Activated CD8-positive, alpha-beta memory T cell treated with anti-CD3 and anti-CD28 coated beads, Interleukin-2, amount 50 U/mL, for 24 hours (primary cell): ENCODE measurements around the gene GPR179.
A peak's percentile ranks its signal among the peaks of the same experiment; 100 is the strongest.

Experiments used
- DNase-seq: peaks from one replicate; pipeline ENCODE4 v3.0.0-alpha.2; 2020; ENCODE audit errors: extremely low read depth

The GPR179 gene, protein sequence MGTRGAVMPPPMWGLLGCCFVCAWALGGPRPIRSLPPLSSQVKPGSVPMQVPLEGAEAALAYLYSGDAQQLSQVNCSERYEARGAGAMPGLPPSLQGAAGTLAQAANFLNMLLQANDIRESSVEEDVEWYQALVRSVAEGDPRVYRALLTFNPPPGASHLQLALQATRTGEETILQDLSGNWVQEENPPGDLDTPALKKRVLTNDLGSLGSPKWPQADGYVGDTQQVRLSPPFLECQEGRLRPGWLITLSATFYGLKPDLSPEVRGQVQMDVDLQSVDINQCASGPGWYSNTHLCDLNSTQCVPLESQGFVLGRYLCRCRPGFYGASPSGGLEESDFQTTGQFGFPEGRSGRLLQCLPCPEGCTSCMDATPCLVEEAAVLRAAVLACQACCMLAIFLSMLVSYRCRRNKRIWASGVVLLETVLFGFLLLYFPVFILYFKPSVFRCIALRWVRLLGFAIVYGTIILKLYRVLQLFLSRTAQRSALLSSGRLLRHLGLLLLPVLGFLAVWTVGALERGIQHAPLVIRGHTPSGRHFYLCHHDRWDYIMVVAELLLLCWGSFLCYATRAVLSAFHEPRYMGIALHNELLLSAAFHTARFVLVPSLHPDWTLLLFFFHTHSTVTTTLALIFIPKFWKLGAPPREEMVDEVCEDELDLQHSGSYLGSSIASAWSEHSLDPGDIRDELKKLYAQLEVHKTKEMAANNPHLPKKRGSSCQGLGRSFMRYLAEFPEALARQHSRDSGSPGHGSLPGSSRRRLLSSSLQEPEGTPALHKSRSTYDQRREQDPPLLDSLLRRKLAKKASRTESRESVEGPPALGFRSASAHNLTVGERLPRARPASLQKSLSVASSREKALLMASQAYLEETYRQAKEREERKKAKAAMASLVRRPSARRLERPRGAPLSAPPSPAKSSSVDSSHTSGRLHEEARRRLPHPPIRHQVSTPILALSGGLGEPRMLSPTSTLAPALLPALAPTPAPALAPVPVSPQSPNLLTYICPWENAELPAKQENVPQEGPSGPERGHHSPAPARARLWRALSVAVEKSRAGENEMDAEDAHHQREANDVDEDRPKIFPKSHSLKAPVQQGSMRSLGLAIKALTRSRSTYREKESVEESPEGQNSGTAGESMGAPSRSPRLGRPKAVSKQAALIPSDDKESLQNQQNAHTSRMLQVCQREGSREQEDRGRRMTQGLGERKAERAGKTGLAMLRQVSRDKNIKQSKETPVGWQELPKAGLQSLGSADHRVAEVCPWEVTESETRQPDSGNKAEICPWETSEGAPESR (N-terminal part only)

DNA sequence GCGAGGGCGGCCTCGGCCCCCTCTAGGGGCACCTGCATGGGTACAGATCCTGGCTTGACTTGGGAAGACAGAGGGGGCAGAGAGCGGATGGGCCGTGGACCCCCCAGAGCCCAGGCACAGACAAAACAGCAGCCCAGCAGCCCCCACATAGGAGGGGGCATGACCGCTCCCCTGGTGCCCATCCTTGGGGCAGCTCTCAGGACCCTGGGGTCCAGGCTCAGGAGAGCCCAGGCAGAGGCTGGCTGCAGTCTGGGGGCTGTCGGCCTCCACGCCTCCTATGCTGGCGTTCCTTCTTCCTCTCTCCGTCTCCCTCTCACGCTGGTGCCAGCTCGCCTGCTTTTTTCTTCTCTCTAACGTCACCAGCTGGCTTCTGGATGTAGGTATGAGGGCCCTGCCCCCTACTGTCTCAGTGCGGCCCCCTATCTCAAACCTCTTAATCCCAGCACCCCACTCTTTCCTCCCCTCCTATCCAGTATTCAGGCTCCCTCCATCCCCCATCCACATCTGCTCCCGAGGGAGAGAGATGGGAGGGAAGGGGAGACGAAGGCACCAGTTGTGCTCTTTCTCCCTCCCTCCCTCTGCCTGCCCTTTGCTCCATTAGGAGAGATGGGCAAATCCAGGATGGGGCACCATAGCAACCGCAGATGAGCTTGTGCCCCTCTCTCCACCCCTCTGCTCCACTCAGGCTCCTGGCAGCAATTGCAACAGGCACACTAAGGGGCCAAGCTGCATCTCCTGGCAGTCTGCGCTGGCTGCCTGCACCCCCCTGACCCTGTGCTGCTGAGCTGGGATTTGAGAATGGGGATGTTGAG is at the start of gene GPR179:
Gene GPR179, minus strand, starts transcription at position 349 of the 812 bp plus-strand sequence. Its CDS starts 167 bp downstream, at position 182.
- no peak for DNase-seq

DNA sequence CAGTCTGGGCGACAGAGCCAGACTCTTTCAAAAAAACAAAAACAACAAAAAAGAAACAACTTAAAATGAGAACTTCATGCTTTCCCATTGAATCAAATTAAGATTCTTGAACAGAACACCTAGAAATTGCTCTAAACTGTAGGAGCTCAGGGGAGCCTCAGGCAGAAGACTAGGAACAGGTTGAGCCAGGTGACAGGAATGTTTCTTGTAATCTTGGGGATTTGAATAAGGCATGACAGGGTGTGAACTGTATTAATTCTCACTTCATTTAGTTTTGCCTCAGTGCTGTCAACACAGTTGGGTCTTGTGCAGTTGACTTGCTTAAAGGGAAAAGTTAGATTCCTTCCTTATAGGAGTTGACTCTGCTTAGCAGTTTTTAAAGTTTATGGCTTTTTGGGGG is 35.7 kb upstream of the GPR179 start:
- DNase-seq, result no peak

DNA sequence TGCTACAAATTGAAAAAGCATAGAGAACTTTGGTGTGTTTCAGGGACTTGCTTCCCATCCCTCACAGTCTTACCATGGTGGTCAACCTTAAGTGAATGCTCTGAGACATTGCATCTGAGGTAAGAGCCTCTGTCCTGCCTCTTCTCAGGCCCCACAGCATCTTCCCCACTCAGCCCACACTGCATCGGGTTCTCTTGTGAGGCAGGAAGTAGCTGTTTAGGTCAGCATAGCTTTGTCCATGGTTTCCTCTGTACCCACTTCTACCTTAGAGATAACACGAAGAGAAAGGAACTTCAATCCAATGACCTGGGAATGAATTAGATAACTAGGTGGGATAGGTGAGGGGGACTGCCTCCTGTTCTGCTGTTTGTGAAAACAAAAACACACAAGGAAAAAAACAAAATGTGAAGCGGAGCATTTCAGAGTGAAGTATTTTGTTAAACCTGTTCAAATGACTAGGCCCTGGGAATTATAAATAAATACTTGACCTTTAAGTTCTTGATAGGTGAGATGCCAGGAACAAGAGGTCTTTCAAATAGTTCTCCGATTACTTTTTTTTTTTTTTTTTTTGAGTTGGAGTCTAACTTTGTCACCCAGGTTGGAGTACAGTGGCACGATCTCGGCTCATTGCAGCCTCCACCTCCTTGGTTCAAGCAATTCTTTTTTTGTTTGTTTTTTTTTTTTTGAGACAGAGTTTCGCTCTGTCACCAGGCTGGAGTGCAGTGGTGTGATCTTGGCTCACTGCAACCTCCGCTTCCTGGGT is 25.5 kb upstream of the GPR179 start:
- no peak for DNase-seq

DNA sequence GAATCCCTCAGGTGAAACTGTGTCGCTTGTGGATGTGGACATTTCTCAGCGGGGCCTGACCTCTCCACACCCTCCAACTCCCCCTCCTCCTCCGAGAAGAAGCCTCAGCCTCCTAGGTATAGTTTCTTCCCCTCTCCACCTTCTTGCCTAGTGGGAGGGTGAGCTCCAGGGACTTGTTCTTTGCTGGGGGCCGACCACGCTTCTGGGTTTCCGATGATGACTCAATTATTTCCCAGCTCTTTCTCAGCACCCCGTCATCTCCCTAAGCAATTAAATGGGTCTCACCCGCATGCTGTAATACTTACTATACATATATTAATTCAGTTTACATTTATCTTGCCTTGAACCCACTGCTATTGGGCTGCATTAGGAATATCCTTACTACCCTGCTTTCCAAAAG is 21.0 kb upstream of the GPR179 start:
- no peak for DNase-seq

DNA sequence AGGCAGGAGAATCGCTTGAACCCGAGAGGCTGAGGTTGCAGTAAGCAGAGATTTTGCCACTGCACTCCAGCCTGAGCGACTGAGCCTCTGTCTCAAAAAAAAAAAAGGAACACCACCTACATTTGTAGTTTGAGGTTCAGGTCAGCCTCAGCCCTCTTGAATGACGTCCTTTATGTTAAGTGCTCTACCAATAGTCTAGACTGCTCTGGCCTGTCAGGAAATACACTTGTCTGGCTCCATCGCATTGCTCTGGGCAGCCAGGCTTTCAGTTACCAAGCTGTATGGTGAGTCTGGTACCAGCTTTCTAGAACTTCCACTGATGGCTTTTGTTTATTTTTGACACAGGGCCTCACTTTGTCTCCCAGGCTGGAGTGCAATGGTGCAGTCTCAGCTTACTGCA is 19.3 kb upstream of the GPR179 start:
- no peak for DNase-seq

DNA sequence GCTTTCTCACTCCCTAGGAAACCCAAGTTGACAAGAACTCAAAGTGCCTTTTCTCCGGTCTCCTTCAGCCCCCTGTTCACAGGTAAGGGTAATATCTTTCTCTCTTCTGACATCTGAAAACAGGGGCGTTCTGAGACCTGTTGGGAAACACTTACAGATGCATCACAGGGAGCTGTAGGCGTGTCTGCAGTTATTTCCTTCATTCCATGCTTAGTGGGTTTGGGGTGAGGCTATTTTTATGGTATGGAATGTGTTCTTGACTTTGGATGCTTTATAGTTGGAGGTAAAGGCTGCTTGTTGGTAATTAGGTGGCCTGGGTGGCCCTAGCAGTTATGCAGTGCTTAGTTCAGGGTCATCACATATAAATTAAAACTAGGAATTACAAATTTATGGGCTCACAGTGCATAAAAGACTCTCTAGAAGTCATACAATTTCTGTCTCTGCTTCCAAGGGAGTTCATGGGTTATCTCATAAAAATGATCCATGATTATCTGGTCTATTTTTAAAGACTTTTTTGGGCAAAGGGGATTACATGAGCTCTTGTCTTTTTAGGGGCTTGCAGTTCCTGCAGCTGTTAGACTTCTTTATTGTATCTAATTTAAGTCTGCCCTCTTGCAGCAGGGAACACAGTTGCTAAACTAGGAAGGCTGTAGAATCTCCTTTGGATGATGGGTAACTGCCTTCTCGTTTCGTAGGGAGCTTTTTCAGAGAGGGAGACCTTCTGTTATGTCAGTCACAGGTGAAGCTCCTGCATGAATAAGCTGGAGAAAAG is 18.1 kb upstream of the GPR179 start:
- DNase-seq, result no peak

DNA sequence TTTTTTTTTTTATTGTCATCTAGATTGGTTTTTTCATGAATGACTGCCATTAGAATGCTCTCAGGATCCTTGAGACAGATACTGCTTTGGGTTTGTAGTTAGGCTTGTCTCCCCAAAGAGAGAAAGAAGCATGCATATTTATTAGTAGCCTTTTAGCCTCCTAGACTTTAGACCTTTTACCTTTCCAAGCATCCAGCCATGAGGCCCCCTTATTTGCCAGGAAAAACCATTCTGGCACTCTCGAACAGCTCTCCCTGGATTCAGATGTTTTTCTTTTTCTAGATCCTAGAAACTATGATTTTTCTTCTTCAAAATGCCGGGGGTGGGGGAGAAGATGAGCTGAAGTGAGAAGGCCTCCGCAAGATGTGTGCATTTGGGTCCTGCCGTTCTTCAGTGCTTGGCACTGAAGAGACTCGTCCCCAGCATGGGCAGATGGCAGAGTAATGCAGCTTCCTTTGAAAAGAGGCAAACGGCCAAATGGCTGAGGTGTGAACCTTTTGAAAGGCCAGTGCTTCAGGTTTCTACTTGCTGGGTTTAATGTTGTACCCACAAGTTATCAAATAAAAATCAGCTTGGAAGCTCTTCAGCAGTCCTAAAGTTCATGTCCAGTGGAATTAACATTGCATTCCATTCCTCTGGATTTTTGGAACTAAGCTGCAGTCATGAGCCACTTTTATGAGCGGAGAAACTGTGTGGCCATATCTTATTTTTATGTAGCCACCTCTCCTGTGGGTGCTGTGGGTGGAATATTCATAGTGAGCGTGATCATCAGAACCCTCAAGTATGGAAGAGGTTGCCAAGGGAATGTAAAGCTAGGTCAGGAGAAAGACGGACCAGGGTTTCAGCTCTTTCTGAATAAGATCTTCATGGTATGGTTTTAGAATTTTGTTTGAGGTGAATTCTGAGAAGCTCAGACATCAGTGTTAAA is 15.1 kb upstream of the GPR179 start:
- DNase-seq, result no peak

DNA sequence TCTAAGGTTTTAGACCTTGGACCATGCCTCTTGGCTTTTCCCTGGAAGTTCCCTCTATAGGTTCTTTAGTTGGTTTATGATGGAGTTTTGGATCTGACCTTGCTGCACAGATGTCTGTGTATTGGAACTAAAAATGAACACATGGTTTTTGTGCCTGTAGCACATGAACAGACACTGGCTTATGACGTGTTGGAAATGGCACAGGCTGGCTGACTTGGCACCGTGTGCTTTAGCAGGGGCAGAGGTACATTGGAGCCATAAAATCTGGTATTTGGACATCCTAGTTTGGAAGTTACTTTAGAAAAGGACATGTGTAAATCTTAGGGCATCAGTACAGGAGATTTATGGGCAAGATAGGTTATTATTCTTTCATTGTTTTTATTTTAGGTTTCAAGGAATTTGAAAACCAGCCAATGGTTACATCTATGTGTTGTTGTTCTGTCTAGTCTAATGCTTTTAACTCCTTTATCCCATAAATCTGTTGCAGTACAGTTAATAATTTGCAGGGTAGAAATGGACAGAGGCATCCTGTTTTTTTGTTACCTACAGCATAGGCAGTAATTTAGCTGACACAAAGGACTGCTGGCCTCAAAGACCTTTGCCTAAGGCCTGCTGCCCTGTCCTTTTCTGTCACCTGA is 13.8 kb upstream of the GPR179 start:
- DNase-seq, result no peak

DNA sequence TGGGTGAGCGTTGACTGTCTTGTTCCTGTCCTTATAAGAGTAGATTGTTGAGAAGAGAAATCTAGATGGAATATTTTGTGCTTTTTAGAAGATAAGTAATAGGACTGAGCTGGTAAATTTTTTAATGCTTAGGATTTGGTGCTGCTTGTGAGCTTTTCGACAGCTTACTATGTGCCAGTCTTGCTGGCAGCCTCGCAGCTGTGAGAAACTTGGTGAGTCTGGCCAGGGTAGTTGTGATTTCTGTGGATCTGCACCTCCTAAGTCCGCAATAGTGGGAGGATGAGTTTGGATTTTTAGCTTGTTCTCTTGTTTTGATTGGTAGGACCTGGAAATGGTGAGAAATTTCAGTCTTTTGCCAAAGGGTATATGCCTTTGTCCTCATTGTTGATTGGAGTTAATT is 11.5 kb upstream of the GPR179 start:
- no peak for DNase-seq

DNA sequence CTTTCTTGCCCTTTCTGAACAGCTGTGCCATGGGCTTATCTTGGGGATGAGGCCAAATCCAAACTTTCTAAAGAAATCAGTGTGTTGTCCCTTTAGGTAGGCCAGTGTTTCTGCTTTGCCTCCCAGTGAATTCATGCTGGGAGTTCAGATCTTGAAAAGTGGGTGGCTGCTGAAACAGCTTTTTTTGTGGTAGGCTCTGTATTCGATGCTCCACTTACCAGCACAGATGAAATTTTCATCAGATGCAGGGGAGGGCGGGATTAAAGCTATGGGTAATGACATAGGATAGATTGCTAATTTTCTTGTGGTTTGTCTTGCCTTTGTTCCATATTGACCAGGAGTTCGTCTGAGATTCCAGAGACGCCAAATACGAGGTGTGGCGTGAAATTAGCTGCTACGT is 10.7 kb upstream of the GPR179 start:
- DNase-seq, result no peak

DNA sequence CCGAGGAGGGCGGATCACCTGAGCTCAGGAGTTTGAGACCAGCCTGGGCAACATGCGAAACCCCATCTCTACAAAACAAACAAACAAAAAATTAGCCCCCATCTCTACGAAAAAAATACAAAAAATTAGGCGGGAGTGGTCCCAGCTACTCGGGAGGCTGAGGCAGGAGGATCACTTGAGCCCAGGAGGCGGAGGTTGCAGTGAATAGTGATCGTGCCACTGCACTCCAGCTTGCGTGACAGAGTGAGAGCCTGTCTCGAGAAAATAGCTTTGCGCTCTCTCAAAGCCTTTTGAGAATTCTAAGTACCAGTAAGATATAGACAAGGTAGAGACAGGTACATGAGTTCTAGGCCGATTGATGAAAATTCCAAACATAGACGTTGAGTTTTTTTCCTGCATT is 9.9 kb upstream of the GPR179 start:
- DNase-seq, result no peak

DNA sequence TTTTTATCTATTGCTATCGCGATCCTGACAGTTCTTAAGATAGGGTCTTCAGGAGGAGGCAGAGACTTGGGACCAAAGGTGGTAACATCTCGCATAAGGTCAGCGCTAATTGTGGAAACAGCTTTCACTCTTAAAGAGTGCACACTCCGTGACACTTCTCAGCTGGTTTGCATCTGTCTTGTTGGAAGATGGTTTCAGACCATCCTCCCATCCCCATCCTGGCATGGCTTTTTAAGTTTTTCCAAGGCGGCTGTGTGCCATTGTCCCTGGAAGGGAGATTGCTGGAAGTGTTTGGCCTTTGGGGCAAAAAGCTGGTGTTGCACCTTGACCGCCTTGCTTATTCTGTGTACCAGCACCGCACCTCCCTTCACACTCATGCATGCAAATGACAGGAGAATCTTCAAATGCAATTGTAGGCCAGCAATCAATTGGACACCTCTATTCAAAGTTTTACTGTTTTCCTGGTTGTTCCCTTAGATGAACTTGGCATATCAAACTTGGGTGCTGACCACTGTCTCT is 9.4 kb upstream of the GPR179 start:
- no peak for DNase-seq

DNA sequence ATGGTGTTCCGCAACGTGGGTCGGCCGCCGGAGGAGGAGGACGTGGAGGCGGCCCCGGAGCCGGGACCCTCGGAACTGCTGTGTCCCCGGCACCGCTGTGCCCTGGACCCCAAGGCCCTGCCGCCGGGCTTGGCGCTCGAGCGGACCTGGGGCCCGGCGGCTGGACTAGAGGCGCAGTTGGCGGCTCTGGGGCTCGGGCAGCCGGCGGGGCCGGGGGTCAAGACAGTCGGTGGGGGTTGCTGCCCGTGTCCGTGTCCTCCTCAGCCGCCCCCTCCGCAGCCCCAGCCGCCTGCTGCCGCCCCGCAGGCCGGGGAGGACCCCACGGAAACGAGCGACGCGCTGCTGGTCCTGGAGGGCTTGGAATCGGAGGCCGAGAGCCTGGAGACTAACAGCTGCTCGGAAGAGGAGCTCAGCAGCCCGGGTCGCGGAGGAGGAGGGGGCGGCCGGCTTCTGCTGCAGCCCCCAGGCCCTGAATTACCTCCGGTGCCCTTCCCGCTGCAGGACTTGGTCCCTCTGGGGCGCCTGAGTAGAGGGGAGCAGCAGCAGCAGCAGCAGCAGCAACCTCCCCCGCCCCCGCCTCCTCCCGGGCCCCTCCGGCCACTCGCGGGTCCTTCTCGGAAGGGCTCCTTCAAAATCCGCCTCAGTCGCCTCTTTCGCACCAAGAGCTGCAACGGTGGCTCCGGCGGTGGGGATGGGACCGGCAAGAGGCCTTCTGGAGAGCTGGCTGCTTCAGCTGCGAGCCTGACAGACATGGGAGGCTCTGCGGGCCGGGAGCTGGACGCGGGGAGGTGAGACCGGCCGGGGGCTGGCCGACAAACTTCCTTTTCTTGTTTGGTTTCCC is 8.7 kb upstream of the GPR179 start:
- no peak for DNase-seq

DNA sequence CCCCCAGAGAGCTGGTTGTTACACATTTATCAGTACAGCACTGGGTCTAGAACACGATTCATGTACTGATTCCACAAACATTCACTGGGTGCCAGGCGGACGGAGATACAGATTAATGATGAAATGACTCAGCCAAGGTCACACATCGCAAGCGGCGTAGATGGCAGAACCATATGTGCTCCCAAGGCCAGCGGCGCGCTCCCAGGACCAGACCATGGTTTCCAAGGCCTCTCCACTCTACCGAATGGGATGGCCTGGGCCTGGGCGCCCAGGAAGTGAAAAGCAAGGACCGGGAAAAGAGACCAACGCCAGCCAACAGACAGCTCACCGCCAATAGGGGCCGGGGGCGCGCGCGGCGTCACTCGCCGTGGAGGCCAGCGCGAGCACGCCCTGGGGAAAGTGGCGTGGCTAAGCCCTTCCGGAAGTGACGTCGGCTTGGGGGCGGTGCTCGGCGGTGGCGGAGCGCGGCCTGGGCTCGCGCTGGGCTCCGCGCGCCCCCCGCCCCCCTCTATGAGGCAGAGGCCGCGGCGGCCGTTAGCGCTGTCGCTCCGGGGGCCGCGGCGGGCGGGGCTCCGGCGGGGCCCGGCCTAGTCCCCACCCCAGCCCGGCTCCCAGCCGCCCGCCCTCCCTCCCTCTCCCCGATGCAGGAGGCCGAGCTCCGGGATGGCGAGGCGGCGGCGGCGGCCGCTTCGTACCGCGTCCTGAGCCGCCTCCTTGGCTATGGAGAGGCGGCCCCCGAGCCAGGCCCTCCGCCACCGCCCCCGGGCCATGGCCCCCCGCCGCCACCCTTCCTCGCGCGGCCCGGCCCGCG is 7.9 kb upstream of the GPR179 start, which contains the start of gene SOCS7:
Gene SOCS7, plus strand, starts transcription at position 433 of the 811 bp plus-strand sequence. Its CDS starts 209 bp downstream, at position 642.
- peak; percentile 83 for DNase-seq

DNA sequence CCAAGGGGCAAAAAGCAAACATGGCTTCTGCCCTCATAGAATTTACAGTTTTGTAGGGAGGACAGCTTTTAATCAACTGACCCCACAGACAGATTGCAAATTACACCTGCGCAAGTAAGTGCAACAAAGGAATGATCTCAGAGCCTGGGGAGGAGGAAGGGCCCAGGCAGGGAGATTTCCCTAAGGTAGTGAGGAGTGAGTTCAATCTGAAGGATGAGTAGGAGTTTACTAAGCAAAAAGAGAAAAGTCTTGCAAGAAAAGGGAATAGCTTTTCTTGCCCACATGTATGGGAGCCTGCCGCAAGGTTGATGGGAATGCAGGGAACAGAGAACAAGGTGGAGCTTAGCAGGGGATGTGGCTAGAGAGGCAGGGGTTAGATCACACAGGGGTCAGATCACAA is 6.3 kb upstream of the GPR179 start:
- DNase-seq, result no peak
